ENCODE measurements around the gene ZNF430.
"Not testable (repeated sequence)": the region's sequence is repeated elsewhere in the genome, so short reads cannot be mapped to it uniquely, and the experiment has no call there.

ZNF430 gene

GRCh38 chr19:21020298-21021227, at the start of gene ZNF430:
ZNF430 (plus strand) TSS chr19:21020657; CDS start chr19:21020801, 144 bp downstream.
- DNase-seq = peak; percentile 95

DNA sequence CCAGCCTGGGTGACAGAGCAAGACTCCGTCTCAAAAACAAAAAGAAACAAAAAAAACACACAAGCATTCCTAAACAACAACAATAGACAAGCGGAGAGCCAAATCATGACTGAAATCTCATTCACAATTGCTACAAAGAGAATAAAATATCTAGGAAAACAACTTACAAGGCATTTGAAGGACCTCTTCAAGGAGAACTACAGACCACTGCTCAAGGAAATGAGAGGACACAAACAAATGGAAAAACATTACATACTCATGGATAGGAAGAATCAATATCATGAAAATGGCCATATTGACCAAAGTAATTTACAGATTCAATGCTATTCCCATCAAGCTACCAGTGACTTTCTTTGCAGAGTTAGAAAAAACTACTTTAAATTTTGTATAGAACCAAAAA, 27.7 kb upstream of the ZNF430 start:
- DNase-seq = not testable (repeated sequence)

GRCh38 chr19:20999731-21000352, 20.6 kb upstream of the ZNF430 start:
- DNase-seq = peak; percentile 91

DNA sequence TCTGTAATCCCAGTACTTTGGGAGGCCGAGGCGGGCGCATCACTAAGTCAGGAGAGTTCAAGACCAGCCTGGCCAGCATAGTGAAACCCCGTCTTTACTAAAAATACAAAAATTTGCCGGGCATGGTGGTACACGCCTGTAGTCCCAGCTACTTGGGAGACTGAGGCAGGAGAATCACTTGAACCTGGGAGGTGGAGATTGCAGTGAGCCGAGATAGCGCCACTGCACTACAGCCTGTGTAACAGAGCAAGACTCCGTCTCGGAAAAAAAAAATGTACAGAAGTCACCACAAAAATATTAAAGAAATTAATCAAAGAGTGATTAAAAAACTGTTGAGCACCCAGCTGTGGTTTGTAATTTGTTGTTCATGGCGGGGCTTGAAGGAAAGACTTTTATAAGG, 781 bp downstream of the ZNF430 start:
- not testable (repeated sequence) for DNase-seq

GRCh38 chr19:21022996-21023395, 2.5 kb downstream of the ZNF430 start:
- no peak for DNase-seq

GRCh38 chr19:21023901-21024300, 3.4 kb downstream of the ZNF430 start:
- DNase-seq = no peak

GRCh38 chr19:21028969-21029268, 8.5 kb downstream of the ZNF430 start:
- no peak for DNase-seq

DNA sequence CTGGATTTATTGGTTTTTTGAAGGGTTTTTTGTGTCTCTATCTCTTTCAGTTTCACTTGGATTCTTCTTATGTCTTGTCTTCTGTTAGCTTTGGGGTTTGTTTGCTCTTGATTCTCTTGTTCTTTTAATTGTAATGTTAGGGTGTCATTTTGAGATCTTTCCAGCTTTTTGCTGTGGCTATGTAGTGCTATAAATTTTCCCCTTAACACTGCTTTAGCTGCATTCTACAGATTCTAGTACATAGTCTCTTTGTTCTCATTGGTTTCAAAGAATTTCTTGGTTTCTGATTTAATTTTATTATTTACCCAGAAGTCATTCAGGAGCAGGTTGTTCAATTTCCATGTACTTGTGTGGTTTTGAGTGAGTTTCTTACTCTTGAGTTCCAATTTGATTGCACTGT, 24.6 kb downstream of the ZNF430 start:
- DNase-seq = no peak

- no peak for DNase-seq
Measured at GRCh38 chr19:21046489-21046888, 26.0 kb downstream of the ZNF430 start.

DNA sequence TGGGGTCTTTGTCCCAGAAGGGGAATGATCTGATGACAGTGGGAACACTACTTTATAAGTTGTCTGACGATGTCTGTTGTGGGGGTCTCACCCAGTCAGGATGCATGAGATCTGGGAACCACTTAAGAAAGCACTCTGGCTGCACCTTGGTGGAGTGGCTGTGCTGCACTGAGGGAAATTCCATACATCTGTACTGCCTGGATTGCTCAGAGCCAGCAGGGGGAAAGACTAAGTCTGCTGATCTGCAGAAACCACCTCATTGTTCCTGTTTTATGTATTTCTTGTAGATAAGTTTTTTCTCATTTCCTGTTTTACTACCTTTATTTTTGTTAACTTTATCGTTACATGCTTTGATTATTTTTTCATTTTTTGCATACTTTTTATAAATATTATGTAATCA, 27.3 kb downstream of the ZNF430 start:
- no peak for DNase-seq

DNA sequence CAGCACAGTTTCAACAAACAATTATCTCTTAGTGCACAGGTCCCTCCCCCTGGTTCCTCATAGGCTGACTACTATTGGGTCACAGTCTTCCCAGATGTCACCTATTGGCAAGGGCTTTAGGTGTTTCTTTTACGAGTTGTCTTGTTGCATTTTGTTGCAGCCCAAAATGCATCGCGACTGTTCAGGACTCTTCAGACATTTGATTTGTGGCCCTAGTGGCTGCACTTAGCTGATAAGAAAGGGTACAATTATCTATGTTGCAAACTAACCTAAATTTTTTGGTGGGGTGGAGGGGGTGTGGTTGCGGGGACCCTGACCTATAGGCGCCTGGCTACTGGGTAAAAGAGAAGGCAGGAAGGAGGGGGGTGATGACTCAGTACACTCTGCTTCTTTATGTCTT, 32.4 kb downstream of the ZNF430 start:
- DNase-seq = no peak

- no peak for DNase-seq
Measured at GRCh38 chr19:21065336-21065735, 44.9 kb downstream of the ZNF430 start.

DNA sequence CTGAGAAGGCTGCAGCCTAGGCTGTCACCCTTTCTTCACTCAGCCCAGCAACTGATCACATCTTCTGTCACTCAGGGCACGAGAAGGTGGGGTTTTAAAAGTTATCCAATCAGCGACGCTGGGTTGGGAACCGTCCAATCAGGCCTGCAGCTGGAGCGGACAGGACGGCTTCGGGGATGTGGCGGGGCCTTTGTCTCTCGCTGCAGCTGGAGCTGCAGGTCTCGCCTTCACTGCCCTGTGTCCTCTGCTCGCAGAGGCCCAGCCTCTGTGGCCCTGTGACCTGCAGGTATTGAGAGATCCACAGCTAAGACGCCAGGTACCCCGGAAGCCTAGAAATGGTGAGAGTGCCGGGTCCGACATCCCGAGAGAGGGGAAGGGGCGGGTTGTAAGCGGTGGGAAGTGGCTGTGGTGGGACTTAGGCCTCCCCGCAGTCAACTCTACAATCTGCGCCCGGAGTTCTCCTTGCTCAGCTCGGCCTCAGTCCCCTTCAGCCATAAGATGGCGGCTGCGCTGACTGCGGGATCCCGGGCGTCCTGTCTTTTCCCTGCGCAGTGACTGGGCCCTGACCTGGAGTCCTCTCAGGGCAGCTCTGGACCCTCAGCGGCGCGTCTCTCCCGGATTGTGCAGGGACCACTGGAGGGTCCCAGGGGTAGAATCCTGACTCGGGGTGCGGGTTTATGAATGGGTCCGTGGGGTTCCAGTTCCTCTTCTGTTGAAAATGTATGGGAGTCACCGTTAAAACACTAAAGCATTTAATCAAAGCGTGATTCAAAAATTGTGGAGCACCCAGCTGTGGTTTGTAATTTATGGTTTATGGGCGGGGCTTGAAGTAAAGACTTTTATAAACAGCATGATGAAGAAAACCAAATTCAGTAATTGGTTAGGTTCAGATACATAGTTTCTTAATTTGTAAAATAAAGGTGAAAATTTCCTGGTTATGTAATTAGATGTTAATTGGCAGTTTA, 61.8 kb downstream of the ZNF430 start, which contains the start of gene ZNF714:
TSS of gene ZNF714 (plus strand) at position 193 of the 965 bp plus-strand sequence. CDS start 16,066 bp downstream, outside the sequence.
- peak; percentile 95 for DNase-seq

GRCh38 chr19:21084343-21084742, 63.9 kb downstream of the ZNF430 start:
- DNase-seq = no peak

GRCh38 chr19:21087871-21088270, 67.4 kb downstream of the ZNF430 start:
- no peak for DNase-seq

- no peak for DNase-seq
Measured at GRCh38 chr19:21092109-21092508, 71.7 kb downstream of the ZNF430 start.

- no peak for DNase-seq
Measured at GRCh38 chr19:21094347-21095025, 74.0 kb downstream of the ZNF430 start.

GRCh38 chr19:21098291-21098690, 77.8 kb downstream of the ZNF430 start:
- DNase-seq = no peak

GRCh38 chr19:21101521-21102242, 81.2 kb downstream of the ZNF430 start:
- DNase-seq = no peak

GRCh38 chr19:21109116-21109515, 88.7 kb downstream of the ZNF430 start:
- no peak for DNase-seq

Measured in NCI-H510A (cell line).